H1 (cell line): Measurements from ENCODE around the gene ACOX1. TPM values are rescaled to one million over a fixed set of nuclear protein-coding genes. Genes with fewer than 3 reads are reported as not detected.

Experiments
- CEBPB ChIP-seq: IDR thresholded peaks from 2 replicates; pipeline ENCODE4 v1.6.1; 2012; ENCODE audit warnings: low read depth, low read length
- E2F6 ChIP-seq: IDR thresholded peaks from 2 replicates; pipeline ENCODE4 v1.6.1; 2012; ENCODE audit warnings: inconsistent platforms
- EZH2 ChIP-seq: fragments of 200-600 bp; sonication (generic); IDR thresholded peaks from 2 replicates; pipeline ENCODE4 v1.7.1; 2012; ENCODE audit warnings: low read depth, mild to moderate bottlenecking, moderate library complexity, low read length, inconsistent platforms; ENCODE audit not compliant: severe bottlenecking
- HDAC6 ChIP-seq: IDR thresholded peaks from one replicate; pipeline ENCODE4 v1.7.1; 2012; ENCODE audit warnings: low read depth, mild to moderate bottlenecking, inconsistent platforms, low read length, moderate library complexity
- JUND ChIP-seq: IDR thresholded peaks from 2 replicates; pipeline ENCODE4 v1.6.1; 2011; ENCODE audit warnings: mild to moderate bottlenecking, improper control_type of control experiment, low read length
- KDM5A ChIP-seq: fragments of 200-600 bp; IDR thresholded peaks from 2 replicates; pipeline ENCODE4 v1.7.1; 2012; ENCODE audit warnings: mild to moderate bottlenecking, low read length, inconsistent platforms, mixed read lengths
- MAX ChIP-seq: IDR thresholded peaks from 2 replicates; pipeline ENCODE4 v1.6.1; 2012; ENCODE audit warnings: inconsistent platforms
- polyA plus RNA-seq, 7 experiments: library from polyadenylated mRNA; depleted of rRNA in 3 of 7; stranded (reverse) in 5 of 7; unstranded in 2 of 7; fragments of >200 nt in 5 of 7; fragments of 200-250 nt in 2 of 7; gene quantifications; 1 replicate in 5 of 7; 2 replicates in 1 of 7; 4 replicates in 1 of 7; pipeline versions ENCODE4 v1.2.1 to v1.2.3, GENCODE V29; 2011 to 2013; ENCODE audit warnings: missing spikeins in 2 of 7, mixed read lengths in 2 of 7
- total RNA-seq: library from RNA; stranded (reverse); fragmentation: NEBNext Ultra II Directional; extraction: Animal tissue kit (Norgen Biotek cat#: 25700); gene quantifications from 2 replicates; pipeline ENCODE4 v1.2.1, GENCODE V29; 2021

Gene ACOX1
- total and polyA plus RNA-seq, 2 of the 8 experiments (the other 6 are each of a cell fraction or from before 2014, with no cell fraction given), result 10.5 to 30.4 TPM

GRCh38 chr17:75899767-75900468 lies 79.0 kb downstream of the ACOX1 start (continued):
- TF ChIP-seq E2F6 (no peak), EZH2 (no peak), HDAC6 (no peak), KDM5A (no peak), MAX (no peak), CEBPB (no peak), JUND (no peak)
